GM21825 (cell line): ENCODE results near the gene HEATR1.

Experiments used
- ATAC-seq: cut with Tn5 transposase; IDR thresholded peaks from one replicate; pipeline ENCODE4 v1.9.1; 2021; ENCODE audit warnings: mild to moderate bottlenecking, moderate library complexity; ENCODE audit not compliant: unreplicated experiment

The HEATR1 gene

GRCh38 chr1:236543065-236543669 is 61.1 kb downstream of the HEATR1 start:
- ATAC-seq = no peak

- no peak for ATAC-seq
Measured at GRCh38 chr1:236541710-236542109, 62.6 kb downstream of the HEATR1 start.

- ATAC-seq = no peak
Measured at GRCh38 chr1:236540813-236541465, 63.4 kb downstream of the HEATR1 start.

GRCh38 chr1:236536540-236536939 is 67.8 kb downstream of the HEATR1 start:
- no peak for ATAC-seq

- ATAC-seq = no peak
Measured at GRCh38 chr1:236535662-236536161, 68.6 kb downstream of the HEATR1 start.

GRCh38 chr1:236535190-236535589 is 69.1 kb downstream of the HEATR1 start:
- ATAC-seq = no peak

GRCh38 chr1:236534151-236534651 is 70.1 kb downstream of the HEATR1 start:
- ATAC-seq = no peak

- no peak for ATAC-seq
Measured at GRCh38 chr1:236532850-236533249, 71.5 kb downstream of the HEATR1 start.

- ATAC-seq = no peak
Measured at GRCh38 chr1:236530959-236531358, 73.4 kb downstream of the HEATR1 start.

- no peak for ATAC-seq
Measured at GRCh38 chr1:236530286-236530685, 74.0 kb downstream of the HEATR1 start.

GRCh38 chr1:236526079-236526478 is 78.2 kb downstream of the HEATR1 start:
- ATAC-seq = no peak

- ATAC-seq = no peak
Measured at GRCh38 chr1:236524895-236525184, 79.5 kb downstream of the HEATR1 start.

- ATAC-seq = peak; percentile 89
Measured at GRCh38 chr1:236524142-236524894, 80.0 kb downstream of the HEATR1 start.

GRCh38 chr1:236523704-236524141 is 80.6 kb downstream of the HEATR1 start, which contains the start of gene LGALS8:
TSS of gene LGALS8 (plus strand) at chr1:236523982. CDS start at chr1:236526071, 2,089 bp downstream.
- ATAC-seq = peak; percentile 64

- no peak for ATAC-seq
Measured at GRCh38 chr1:236522937-236523703, 81.2 kb downstream of the HEATR1 start.

GRCh38 chr1:236520445-236521005 is 83.8 kb downstream of the HEATR1 start:
- no peak for ATAC-seq

- ATAC-seq = no peak
Measured at GRCh38 chr1:236518322-236518721, 86.0 kb downstream of the HEATR1 start.

- no peak for ATAC-seq
Measured at GRCh38 chr1:236516929-236517704, 87.2 kb downstream of the HEATR1 start.

- ATAC-seq = no peak
Measured at GRCh38 chr1:236515443-236515958, 88.8 kb downstream of the HEATR1 start.
